GM03348 (cell line): ENCODE results near the gene RAPGEF4.
A peak's percentile ranks its signal among the peaks of the same experiment; 100 is the strongest.

ENCODE experiments used
- DNase-seq: peaks from one replicate; pipeline ENCODE4 v3.0.0; 2012; ENCODE audit warnings: low spot score

The RAPGEF4 gene

GRCh38 chr2:172908275-172908674, 172.6 kb downstream of the RAPGEF4 start:
- no peak for DNase-seq

GRCh38 chr2:172909454-172909853, 173.8 kb downstream of the RAPGEF4 start:
- no peak for DNase-seq

GRCh38 chr2:172912266-172912665, 176.6 kb downstream of the RAPGEF4 start:
- no peak for DNase-seq

- no peak for DNase-seq
Observed at GRCh38 chr2:172914341-172915008, 178.8 kb downstream of the RAPGEF4 start.

GRCh38 chr2:172917716-172918115, 182.1 kb downstream of the RAPGEF4 start:
- DNase-seq = no peak

- no peak for DNase-seq
Observed at GRCh38 chr2:172919732-172920131, 184.1 kb downstream of the RAPGEF4 start.

- no peak for DNase-seq
Observed at GRCh38 chr2:172921532-172922236, 186.0 kb downstream of the RAPGEF4 start.

GRCh38 chr2:172922306-172922705, 186.7 kb downstream of the RAPGEF4 start:
- DNase-seq = no peak

- no peak for DNase-seq
Observed at GRCh38 chr2:172922815-172923214, 187.2 kb downstream of the RAPGEF4 start.

- no peak for DNase-seq
Observed at GRCh38 chr2:172924097-172924660, 188.5 kb downstream of the RAPGEF4 start.

GRCh38 chr2:172925600-172925999, 190.0 kb downstream of the RAPGEF4 start:
- no peak for DNase-seq

GRCh38 chr2:172926785-172927640, 191.4 kb downstream of the RAPGEF4 start:
- no peak for DNase-seq

GRCh38 chr2:172927641-172928357, 192.2 kb downstream of the RAPGEF4 start:
- DNase-seq = peak; percentile 24

- DNase-seq = no peak
Observed at GRCh38 chr2:172928756-172929155, 193.1 kb downstream of the RAPGEF4 start.

- DNase-seq = no peak
Observed at GRCh38 chr2:172929644-172930043, 194.0 kb downstream of the RAPGEF4 start.

- DNase-seq = no peak
Observed at GRCh38 chr2:172930871-172931255, 195.2 kb downstream of the RAPGEF4 start.

GRCh38 chr2:172931256-172931894, 195.7 kb downstream of the RAPGEF4 start:
- no peak for DNase-seq

- DNase-seq = peak; percentile 63
Observed at GRCh38 chr2:172931918-172932520, 196.4 kb downstream of the RAPGEF4 start.

- no peak for DNase-seq
Observed at GRCh38 chr2:172937884-172938712, 202.5 kb downstream of the RAPGEF4 start.
